Cardiac muscle cell (in vitro differentiated cells and primary cell): ENCODE data around the gene NPAS3. TPM values are rescaled to one million over a fixed set of nuclear protein-coding genes. Genes with fewer than 3 reads are reported as not detected.

ENCODE experiments used
- DNase-seq, 2 donors: peaks; one replicate each; pipeline versions ENCODE4 v3.0.0 to v3.0.0-alpha.2; 2010 to 2017; ENCODE audit warnings: low read depth in 1 of 2, low spot score in 1 of 2
- H3K27ac ChIP-seq: fragments of 200-600 bp; sonication (generic); 2 replicates; pipeline ENCODE4 v1.5.1; 2016
- H3K27me3 ChIP-seq: fragments of 200-600 bp; sonication (generic); 2 replicates; pipeline ENCODE4 v1.6.0; 2016; ENCODE audit warnings: control low read depth
- H3K36me3 ChIP-seq: fragments of 200-600 bp; sonication (generic); 2 replicates; pipeline ENCODE4 v1.5.1; 2016; ENCODE audit warnings: control low read depth
- H3K4me1 ChIP-seq: fragments of 200-600 bp; sonication (generic); 2 replicates; pipeline ENCODE4 v1.8.1; 2017; ENCODE audit warnings: low read depth, mild to moderate bottlenecking, mixed run types
- H3K4me3 ChIP-seq: fragments of 200-600 bp; sonication (generic); 2 replicates; pipeline ENCODE4 v1.5.1; 2016; ENCODE audit warnings: mild to moderate bottlenecking
- H3K9me3 ChIP-seq: fragments of 200-600 bp; sonication (generic); 2 replicates; pipeline ENCODE4 v1.5.1; 2017; ENCODE audit warnings: low read depth, mild to moderate bottlenecking, control low read depth
- polyA plus RNA-seq: library from polyadenylated mRNA; unstranded; fragments of >200 nt; fragmentation: Nextera tagmentation; extraction: Ambion mirVana; gene quantifications from 2 replicates; pipeline ENCODE4 v1.2.1, GENCODE V29; 2016
- total RNA-seq: library from RNA; depleted of rRNA; stranded (reverse); fragments of >200 nt; gene quantifications from 2 replicates; pipeline ENCODE4 v1.2.3, GENCODE V29; 2016
- TF ChIP-seq, protein P1 (sequence below): IDR thresholded peaks from 2 replicates; pipeline ENCODE4 v1.5.1; 2012; ENCODE audit warnings: low read depth, mild to moderate bottlenecking, low read length

NPAS3 gene
- total and polyA plus RNA-seq, 2 experiments from 2014 or later = 0.18 TPM

DNA sequence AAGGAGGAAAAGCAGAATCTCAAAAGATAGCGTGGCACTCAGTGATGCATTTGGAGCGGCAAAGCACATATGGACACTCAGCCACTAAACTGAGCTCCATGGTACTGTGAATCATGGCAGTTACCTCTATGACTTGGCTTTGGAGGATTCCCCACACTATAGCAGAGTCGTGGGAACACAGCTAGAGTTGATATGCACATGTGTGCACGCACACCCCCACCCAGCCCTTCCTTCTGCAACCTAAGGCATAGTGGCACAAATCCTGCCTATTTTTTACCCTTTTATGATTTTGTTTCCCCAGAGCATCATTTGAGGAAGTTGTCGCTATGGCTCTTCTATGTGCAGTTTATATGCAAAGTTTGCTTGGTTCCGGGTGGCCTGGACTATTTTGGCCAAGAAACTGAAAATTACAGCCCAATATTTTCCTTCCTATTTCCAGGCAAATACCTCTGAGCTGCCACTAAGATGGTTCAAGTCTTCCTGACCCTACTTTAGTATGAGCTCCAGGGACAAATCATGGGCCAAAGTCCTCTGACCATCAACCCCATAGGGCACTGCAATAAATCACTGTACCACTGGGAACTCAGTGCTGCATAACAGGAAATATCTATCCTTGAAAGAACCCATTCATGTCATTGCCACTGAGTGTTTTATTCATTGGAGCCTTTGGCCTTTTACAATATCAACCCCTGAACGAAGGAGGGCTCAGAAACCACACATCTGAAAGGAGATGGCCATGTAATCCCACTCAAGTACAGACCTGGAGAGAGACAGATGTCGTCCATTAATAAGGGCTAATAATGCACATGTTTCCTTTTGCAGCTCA lies 834.7 kb downstream of the NPAS3 start:
- Histone ChIP-seq H3K4me3 (no peak overlapping the region), H3K27me3 (no peaks in the 10 kb centered on the region), H3K27ac (no peak overlapping the region), H3K9me3 (no peaks in the 10 kb centered on the region), H3K4me1 (no peaks in the 10 kb centered on the region), H3K36me3 (no peaks in the 10 kb centered on the region)
- no peak for DNase-seq
- TF ChIP-seq, protein P1, sequence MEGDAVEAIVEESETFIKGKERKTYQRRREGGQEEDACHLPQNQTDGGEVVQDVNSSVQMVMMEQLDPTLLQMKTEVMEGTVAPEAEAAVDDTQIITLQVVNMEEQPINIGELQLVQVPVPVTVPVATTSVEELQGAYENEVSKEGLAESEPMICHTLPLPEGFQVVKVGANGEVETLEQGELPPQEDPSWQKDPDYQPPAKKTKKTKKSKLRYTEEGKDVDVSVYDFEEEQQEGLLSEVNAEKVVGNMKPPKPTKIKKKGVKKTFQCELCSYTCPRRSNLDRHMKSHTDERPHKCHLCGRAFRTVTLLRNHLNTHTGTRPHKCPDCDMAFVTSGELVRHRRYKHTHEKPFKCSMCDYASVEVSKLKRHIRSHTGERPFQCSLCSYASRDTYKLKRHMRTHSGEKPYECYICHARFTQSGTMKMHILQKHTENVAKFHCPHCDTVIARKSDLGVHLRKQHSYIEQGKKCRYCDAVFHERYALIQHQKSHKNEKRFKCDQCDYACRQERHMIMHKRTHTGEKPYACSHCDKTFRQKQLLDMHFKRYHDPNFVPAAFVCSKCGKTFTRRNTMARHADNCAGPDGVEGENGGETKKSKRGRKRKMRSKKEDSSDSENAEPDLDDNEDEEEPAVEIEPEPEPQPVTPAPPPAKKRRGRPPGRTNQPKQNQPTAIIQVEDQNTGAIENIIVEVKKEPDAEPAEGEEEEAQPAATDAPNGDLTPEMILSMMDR = no peak

DNA sequence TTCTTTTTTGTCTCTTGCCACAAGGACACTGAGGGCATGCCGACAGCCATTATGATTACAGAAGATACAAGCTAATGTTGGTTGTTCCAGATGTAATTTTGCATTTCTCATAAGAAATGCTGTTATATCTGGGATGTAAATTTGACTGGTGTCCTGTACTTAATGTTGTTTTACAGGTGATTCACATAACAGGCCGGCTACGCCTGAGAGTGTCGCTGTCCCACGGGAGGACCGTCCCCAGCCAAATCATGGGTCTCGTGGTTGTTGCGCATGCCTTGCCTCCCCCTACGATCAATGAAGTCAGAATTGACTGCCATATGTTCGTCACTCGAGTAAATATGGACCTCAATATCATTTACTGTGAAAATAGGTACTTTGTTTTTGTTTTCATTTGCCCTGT lies 835.5 kb downstream of the NPAS3 start:
- no peak for DNase-seq

DNA sequence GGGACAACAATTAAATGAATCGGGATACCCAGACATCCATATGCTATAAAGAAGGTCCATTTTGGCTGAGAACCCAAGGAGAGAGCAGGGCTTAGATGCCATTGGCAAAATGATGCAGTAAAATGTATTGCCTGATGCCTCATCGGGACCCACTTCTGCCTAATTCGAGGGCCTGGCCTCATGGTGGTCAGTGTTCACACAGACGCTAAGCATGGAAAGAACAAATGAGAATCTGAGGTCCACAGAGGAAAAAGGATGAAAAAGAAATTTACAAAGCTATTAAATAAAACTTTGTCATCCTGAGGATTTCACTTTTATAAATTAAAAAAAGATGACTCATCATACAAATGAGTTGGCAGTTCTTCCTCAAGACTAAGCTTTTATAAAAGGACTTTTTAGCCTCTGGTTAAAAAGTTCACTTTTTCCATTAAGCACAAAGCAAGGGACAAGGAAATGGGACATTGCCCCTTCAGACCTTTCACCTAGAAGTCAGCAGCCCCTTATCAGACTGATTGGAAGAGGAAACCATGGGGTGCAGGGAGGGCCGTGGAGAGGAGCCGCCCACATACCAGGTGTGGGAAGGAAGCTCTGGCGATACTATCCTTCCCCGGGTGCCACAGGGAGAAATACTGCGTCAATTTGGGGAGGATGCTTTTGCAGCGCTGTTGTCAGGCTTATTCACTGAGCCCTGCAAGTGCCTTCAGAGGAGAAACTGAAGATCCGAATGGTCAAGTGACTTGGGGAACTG lies 836.2 kb downstream of the NPAS3 start:
- Histone ChIP-seq H3K27ac (no peak overlapping the region), H3K9me3 (no peaks in the 10 kb centered on the region), H3K4me3 (no peak overlapping the region), H3K36me3 (no peaks in the 10 kb centered on the region), H3K4me1 (no peaks in the 10 kb centered on the region), H3K27me3 (no peaks in the 10 kb centered on the region)
- TF ChIP-seq, protein P1 = no peak
- no peak for DNase-seq

More for the DNA sequence above, 835.5 kb downstream of the NPAS3 start:
- no peaks in the 10 kb centered on the region for H3K9me3 ChIP-seq
- H3K36me3 ChIP-seq = no peaks in the 10 kb centered on the region
- H3K4me3 ChIP-seq = no peak overlapping the region
- H3K4me1 ChIP-seq = no peaks in the 10 kb centered on the region
- TF ChIP-seq, protein P1 = no peak
- H3K27me3 ChIP-seq = no peaks in the 10 kb centered on the region
- H3K27ac ChIP-seq = no peak overlapping the region

DNA sequence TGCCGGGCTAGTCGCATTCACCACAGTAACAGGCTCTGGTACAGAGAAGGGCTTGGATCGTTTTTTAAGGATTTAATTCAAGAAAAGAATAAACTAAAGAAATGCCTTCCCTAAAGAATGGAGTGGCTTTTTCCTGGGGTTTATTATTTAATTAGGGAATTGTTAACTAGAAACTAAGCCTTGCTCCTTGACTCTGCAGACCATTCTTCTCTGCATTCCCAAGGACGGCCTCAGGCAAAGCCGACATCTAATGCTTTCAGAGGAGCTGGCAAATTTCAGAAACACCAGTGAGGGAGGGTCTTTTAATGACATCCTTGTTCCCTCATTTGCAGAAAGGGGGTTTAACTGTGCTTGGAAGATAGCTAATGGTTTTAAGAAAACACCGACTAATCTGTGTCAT lies 838.2 kb downstream of the NPAS3 start:
- DNase-seq = no peak
- TF ChIP-seq, protein P1 = no peak
- Histone ChIP-seq H3K27ac (no peak overlapping the region), H3K27me3 (no peaks in the 10 kb centered on the region), H3K4me1 (no peaks in the 10 kb centered on the region), H3K36me3 (no peaks in the 10 kb centered on the region), H3K9me3 (no peaks in the 10 kb centered on the region), H3K4me3 (no peak overlapping the region)

DNA sequence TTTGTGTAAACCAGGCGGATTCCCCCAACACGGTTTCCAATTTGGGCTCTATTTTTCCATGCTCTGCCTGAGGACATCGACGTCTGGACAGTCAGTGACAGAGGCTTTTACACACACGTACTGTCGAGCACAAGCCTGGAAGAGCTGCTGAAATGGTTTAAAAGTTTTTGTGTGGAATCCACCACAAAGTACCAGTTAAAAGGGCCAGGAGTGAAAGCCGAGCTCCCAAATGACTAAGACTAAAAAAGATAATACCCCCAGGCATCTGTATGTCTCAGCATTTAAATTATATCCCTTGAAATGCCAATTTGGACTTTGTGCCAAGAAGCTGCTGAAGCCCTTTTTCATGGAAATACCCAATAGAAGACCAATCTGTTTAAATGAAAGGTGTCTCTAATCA lies 839.0 kb downstream of the NPAS3 start:
- no peak for DNase-seq
- Histone ChIP-seq H3K4me1 (no peaks in the 10 kb centered on the region), H3K36me3 (no peaks in the 10 kb centered on the region), H3K27me3 (no peaks in the 10 kb centered on the region), H3K4me3 (no peak overlapping the region), H3K9me3 (no peaks in the 10 kb centered on the region), H3K27ac (no peak overlapping the region)
- TF ChIP-seq, protein P1 = no peak
